B cell (primary cell): ENCODE results near the gene PXN. TPM values are rescaled to one million over a fixed set of nuclear protein-coding genes. Genes with fewer than 3 reads are reported as not detected.

Experiments
- ATAC-seq: fragments of 200-7000 bp; cut with Tn5 transposase; one replicate; pipeline ENCODE4 v1.10.0; 2021; ENCODE audit warnings: low read depth, mild to moderate bottlenecking, moderate number of reproducible peaks, moderate library complexity
- CTCF ChIA-PET: fragments of 350-600 bp; sonication (Branson Sonifier 250); formaldehyde crosslinking; loops from one replicate; lab custom pipeline; 2021; ENCODE audit warnings: antibody characterized with exemption, inconsistent platforms; lab: Charles Lee
- POLR2A ChIA-PET: fragments of 350-600 bp; sonication (Branson Sonifier 250); formaldehyde crosslinking; loops from one replicate; lab custom pipeline; 2021; ENCODE audit warnings: antibody characterized with exemption; lab: Charles Lee
- DNase-seq: peaks from one replicate; pipeline ENCODE4 v3.0.0; 2013
- H2AFZ ChIP-seq: 2 replicates; pipeline ENCODE4 v1.6.1; 2012; ENCODE audit warnings: mild to moderate bottlenecking, low read depth, low read length; ENCODE audit not compliant: insufficient read depth, poor library complexity, severe bottlenecking
- H3K27ac ChIP-seq, 2 donors: 1 replicate in 1 of 2; 2 replicates in 1 of 2; pipeline ENCODE4 v1.5.1; 2012 to 2013; ENCODE audit warnings: low read length in 2 of 2, mild to moderate bottlenecking in 2 of 2, moderate library complexity in 1 of 2
- H3K27me3 ChIP-seq, 4 experiments: fragments of 200-600 bp in 1 of 4; sonication (generic) in 1 of 4; replicated peaks in 1 of 4; 1 replicate in 2 of 4; 2 replicates in 2 of 4; pipeline versions ENCODE4 v1.6.1 to v1.7.0; 2013 to 2016; ENCODE audit warnings: low read length in 3 of 4, mild to moderate bottlenecking in 2 of 4, mixed read lengths in 1 of 4, moderate library complexity in 1 of 4; ENCODE audit not compliant: insufficient read depth in 4 of 4, control insufficient read depth in 3 of 4; ENCODE audit errors: control extremely low read depth in 1 of 4
- H3K36me3 ChIP-seq, 2 experiments: replicated peaks in 1 of 2; 1 replicate in 1 of 2; 2 replicates in 1 of 2; pipeline versions ENCODE4 v1.6.1 to v1.7.1; 2013; ENCODE audit warnings: low read length in 1 of 2; ENCODE audit not compliant: insufficient read depth in 2 of 2, control insufficient read depth in 1 of 2; ENCODE audit errors: control extremely low read depth in 1 of 2, extremely low read depth in 1 of 2
- H3K4me1 ChIP-seq, 2 donors: fragments of 200-600 bp in 1 of 2; sonication (generic) in 1 of 2; 1 replicate in 1 of 2; 2 replicates in 1 of 2; pipeline versions ENCODE4 v1.5.1 to v1.6.1; 2013 to 2017; ENCODE audit warnings: low read length in 2 of 2; ENCODE audit not compliant: control insufficient read depth in 2 of 2, insufficient read depth in 2 of 2
- H3K4me2 ChIP-seq: replicated peaks from 2 replicates; pipeline ENCODE3; 2012; ENCODE audit warnings: mild to moderate bottlenecking, low read depth, low read length; ENCODE audit not compliant: poor library complexity, severe bottlenecking
- H3K4me3 ChIP-seq, 5 experiments: fragments of 200-600 bp in 1 of 5; sonication (generic) in 1 of 5; 1 replicate in 3 of 5; 2 replicates in 2 of 5; pipeline versions ENCODE4 v1.5.1 to v1.7.0; 2011 to 2016; ENCODE audit warnings: low read length in 4 of 5, mild to moderate bottlenecking in 4 of 5, low read depth in 2 of 5, control low read depth in 1 of 5, moderate library complexity in 1 of 5; ENCODE audit not compliant: insufficient read depth in 1 of 5; ENCODE audit errors: control extremely low read depth in 1 of 5, extremely low read depth in 1 of 5
- H3K79me2 ChIP-seq: fragments of 200-600 bp; sonication (generic); one replicate; pipeline ENCODE4 v1.6.0; 2016; ENCODE audit warnings: low read length; ENCODE audit not compliant: control insufficient read depth, insufficient read depth
- H3K9ac ChIP-seq: fragments of 200-600 bp; sonication (generic); 2 replicates; pipeline ENCODE4 v1.6.1; 2017; ENCODE audit warnings: mild to moderate bottlenecking, low read length, moderate library complexity
- H3K9me3 ChIP-seq, 3 donors: one replicate each; pipeline versions ENCODE4 v1.6.1 to v1.7.1; 2013; ENCODE audit warnings: low read length in 2 of 3; ENCODE audit not compliant: control insufficient read depth in 2 of 3, insufficient read depth in 1 of 3; ENCODE audit errors: control extremely low read depth in 1 of 3
- H4K20me1 ChIP-seq: 2 replicates; pipeline ENCODE4 v1.6.0; 2012; ENCODE audit warnings: mild to moderate bottlenecking, low read length; ENCODE audit not compliant: insufficient read depth, control insufficient read depth, poor library complexity, severe bottlenecking
- H3K27ac Mint-ChIP-seq: one replicate; pipeline ENCODE4 v1.8.0; 2021; ENCODE audit warnings: mixed read lengths
- H3K27me3 Mint-ChIP-seq: one replicate; pipeline ENCODE4 v1.8.0; 2021; ENCODE audit warnings: mixed read lengths
- H3K4me1 Mint-ChIP-seq: one replicate; pipeline ENCODE4 v1.8.0; 2021; ENCODE audit warnings: mixed read lengths
- H3K4me3 Mint-ChIP-seq: one replicate; pipeline ENCODE4 v1.8.0; 2021; ENCODE audit warnings: mixed read lengths
- H3K9me3 Mint-ChIP-seq: one replicate; pipeline ENCODE4 v1.8.0; 2022; ENCODE audit warnings: mixed read lengths; ENCODE audit not compliant: insufficient read depth
- CTCF ChIP-seq: fragments of 200-600 bp; IDR thresholded peaks from one replicate; pipeline ENCODE4 v1.8.0; 2022; ENCODE audit warnings: antibody characterized with exemption, mild to moderate bottlenecking
- EZH2 ChIP-seq: IDR thresholded peaks from 2 replicates; pipeline ENCODE4 v1.6.1; 2012; ENCODE audit warnings: borderline replicate concordance, low read depth, mild to moderate bottlenecking, moderate library complexity, low read length; ENCODE audit not compliant: insufficient read depth, poor library complexity, severe bottlenecking
- WGBS: methylation state at CpG from one replicate; pipeline ENCODE4 v1.1.5; 2013; ENCODE audit warnings: missing lambda C conversion rate; ENCODE audit not compliant: insufficient coverage; 5-methylcytosine and 5-hydroxymethylcytosine counted together
- intact Hi-C: fragments of 100-400 bp; cut with micrococcal nuclease; formaldehyde crosslinking; loops from one replicate; pipeline ENCODE4 v1.10.0; 2022
- polyA plus RNA-seq: library from polyadenylated mRNA; depleted of rRNA; stranded (reverse); fragments of >200 nt; gene quantifications from 2 replicates; pipeline ENCODE4 v1.2.3, GENCODE V29; 2012
- total RNA-seq, 2 donors: library from RNA; stranded (reverse); fragments of 120-200 nt in 1 of 2; gene quantifications; 1 replicate in 1 of 2; 2 replicates in 1 of 2; pipeline versions ENCODE4 v1.2.3 to v1.2.4, GENCODE V29; 2013 to 2022

Gene PXN
- total and polyA plus RNA-seq, 2 donors (not counting 1 experiment from before 2014, with no cell fraction given), result 2.0 to 3.1 TPM

DNA sequence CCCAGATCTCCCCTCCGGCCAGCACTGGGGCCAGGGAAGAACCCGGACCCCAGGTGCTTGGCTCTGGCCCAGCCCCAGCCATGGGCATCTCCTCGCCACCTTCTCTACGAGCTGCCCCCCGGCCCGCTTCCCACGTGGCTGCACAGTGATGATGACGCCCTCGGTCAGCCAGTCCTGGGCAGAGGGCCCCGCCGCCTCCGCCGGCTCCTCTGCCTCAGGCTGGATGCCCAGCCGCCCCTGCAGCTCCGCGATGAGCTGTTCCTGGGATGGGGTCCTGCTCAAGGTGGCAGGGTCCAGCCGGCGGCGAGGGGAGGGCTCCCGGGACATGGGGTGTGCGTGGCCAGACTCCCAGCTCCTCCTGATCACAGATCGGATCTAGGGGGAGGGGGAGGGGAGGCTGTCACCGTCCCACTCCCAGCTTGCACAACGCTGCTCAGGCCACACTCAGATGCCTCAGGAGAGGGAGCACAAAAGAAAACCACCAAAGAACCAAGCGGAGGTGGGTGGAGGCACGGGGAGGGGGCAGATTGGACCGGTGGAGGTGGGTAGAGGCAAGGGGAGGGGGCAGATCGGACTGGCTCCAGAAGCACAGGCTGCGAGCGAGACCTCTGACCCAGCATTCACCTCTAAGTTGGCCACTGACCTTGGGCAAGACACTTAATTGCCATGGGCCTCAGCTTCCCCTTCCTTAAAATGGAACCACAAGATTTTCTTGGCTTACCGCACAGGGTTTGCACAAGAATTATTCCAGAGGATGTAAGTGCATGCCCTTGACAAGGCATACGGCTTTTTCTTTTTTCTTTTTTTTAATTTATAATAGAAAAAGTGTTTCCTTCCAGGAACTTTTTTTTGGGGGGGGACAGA lies 48.6 kb downstream of the PXN start:
- intact Hi-C loops, result no loop called here
- H4K20me1 ChIP-seq, result no peaks in the 10 kb centered on the region
- POLR2A ChIA-PET, result interaction anchor here (0.6 kb wide), 1 partner anchor 16 kb away, joined by 5 read pairs; the partner anchor contains the start of gene RPLP0

More for the DNA sequence above, 48.6 kb downstream of the PXN start:
- TF ChIP-seq EZH2 (no peak), CTCF (no peak)
- Histone ChIP-seq H3K4me2 (no peak overlapping the region), H3K27me3 (peaks cover 0 to under 1% (median 0%) of the 10 kb centered on the region in 4 experiments), H3K27ac (no peak overlapping the region), H3K9me3 (no peaks in the 10 kb centered on the region), H3K9ac (no peak overlapping the region), H3K4me3 (no peak overlapping the region), H3K36me3 (no peaks in the 10 kb centered on the region), H3K4me1 (no peaks in the 10 kb centered on the region), H2AFZ (no peak overlapping the region), H3K79me2 (no peaks in the 10 kb centered on the region)
- 95% methylated on average over 25 of the region's 32 CpGs for WGBS
- CTCF ChIA-PET, result interaction anchor here (3.9 kb wide), 1 partner anchor 12 kb away, joined by 28 read pairs; no protein-coding TSS in a partner anchor
- DNase-seq (no peak), ATAC-seq (no peak)
- Mint-ChIP-seq H3K27me3 (peaks cover 4% of the 10 kb centered on the region), H3K9me3 (no peaks in the 10 kb centered on the region), H3K4me3 (no peak overlapping the region), H3K4me1 (no peaks in the 10 kb centered on the region), H3K27ac (no peak overlapping the region)
